Measurements from ENCODE around the gene RNH1.

DNA sequence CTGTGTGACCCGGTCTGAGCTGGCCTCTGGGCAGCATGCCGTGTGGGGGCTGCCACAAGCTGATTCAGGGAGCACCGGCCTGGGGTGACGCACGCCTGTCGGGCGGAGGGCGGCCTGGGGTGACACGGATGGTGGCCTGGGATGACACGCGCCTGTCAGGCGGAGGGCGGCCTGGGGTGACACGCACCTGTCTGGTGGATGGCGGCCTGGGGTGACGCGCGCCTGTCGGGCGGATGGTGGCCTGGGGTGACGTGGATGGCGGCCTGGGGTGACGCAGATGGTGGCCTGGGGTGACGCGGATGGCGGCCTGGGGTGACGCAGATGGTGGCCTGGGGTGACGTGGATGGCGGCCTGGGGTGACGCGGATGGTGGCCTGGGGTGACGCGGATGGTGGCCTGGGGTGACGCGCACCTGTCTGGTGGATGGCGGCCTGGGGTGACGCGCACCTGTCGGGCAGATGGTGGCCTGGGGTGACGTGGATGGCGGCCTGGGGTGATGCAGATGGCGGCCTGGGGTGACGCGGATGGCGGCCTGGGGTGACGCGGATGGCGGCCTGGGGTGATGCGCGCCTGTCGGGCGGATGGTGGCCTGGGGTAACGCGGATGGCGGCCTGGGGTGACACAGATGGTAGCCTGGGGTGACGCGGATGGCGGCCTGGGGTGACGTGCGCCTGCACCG, 35.4 kb downstream of the RNH1 start:
- TF ChIP-seq POLR2A (IDR thresholded peaks at IDR 0.05; ENCODE audit: low read depth, low read length), result no peak
- TF ChIP-seq POLR2AphosphoS5 (IDR thresholded peaks at IDR 0.05; ENCODE audit: low read depth, low read length), result no peak
- no peak for TF ChIP-seq TAF1 (IDR thresholded peaks at IDR 0.05; ENCODE audit: low read depth, low read length)
- no peak for TF ChIP-seq SPI1 (IDR thresholded peaks at IDR 0.05; ENCODE audit: low read depth, low read length)
- TF ChIP-seq POU2F2 (IDR thresholded peaks at IDR 0.05; ENCODE audit: low read depth, low read length), result no peak
